SK-N-SH (cell line): ENCODE measurements around the gene CYP26B1. TPM values are rescaled to one million over a fixed set of nuclear protein-coding genes. Genes with fewer than 3 reads are reported as not detected.

Experiments used
- CTCF ChIA-PET: fragments of 300-600, 350-600 bp; formaldehyde crosslinking; extraction: SDS; loops from one replicate; lab custom pipeline; 2021; lab: Yijun Ruan, JAX
- POLR2A ChIA-PET: fragments of 350-600 bp; sonication (Branson Sonifier 250); formaldehyde crosslinking; extraction: SDS; loops from one replicate; lab custom pipeline; 2020; ENCODE audit warnings: antibody characterized with exemption, inconsistent platforms; lab: Yijun Ruan, JAX
- DNase-seq: peaks from one replicate; pipeline ENCODE4 v3.0.0; 2012
- H2AFZ ChIP-seq: fragments of 200-600 bp; sonication (generic); 2 replicates; pipeline ENCODE4 v1.8.1; 2016; ENCODE audit warnings: antibody characterized with exemption, mild to moderate bottlenecking, low read depth
- H3F3A ChIP-seq: fragments of 200-600 bp; sonication (generic); replicated peaks from 2 replicates; pipeline ENCODE3; 2016; ENCODE audit warnings: antibody characterized with exemption, mild to moderate bottlenecking; ENCODE audit not compliant: insufficient read depth
- H3K27ac ChIP-seq, 2 experiments: fragments of 200-500 bp in 1 of 2; fragments of 200-600 bp in 1 of 2; sonication (Bioruptor generic) in 1 of 2; sonication (generic), shearing (Covaris generic) in 1 of 2; 2 replicates each; pipeline versions ENCODE4 v1.5.1 to v1.6.1; 2014 to 2016; ENCODE audit warnings: low read depth in 2 of 2, inconsistent platforms in 1 of 2, low read length in 1 of 2, mild to moderate bottlenecking in 1 of 2, mixed read lengths in 1 of 2
- H3K27me3 ChIP-seq: fragments of 200-600 bp; sonication (generic), shearing (Covaris generic); 2 replicates; pipeline ENCODE4 v1.6.1; 2016; ENCODE audit warnings: mixed run types; ENCODE audit not compliant: insufficient read depth
- H3K36me3 ChIP-seq, 2 experiments: fragments of 200-500 bp in 1 of 2; fragments of 200-600 bp in 1 of 2; sonication (Bioruptor generic) in 1 of 2; sonication (generic) in 1 of 2; replicated peaks in 1 of 2; 2 replicates each; pipeline versions ENCODE3 to v1.5.1; 2014 to 2016; ENCODE audit warnings: low read length in 1 of 2, mild to moderate bottlenecking in 1 of 2; ENCODE audit not compliant: insufficient read depth in 2 of 2, control insufficient read depth in 1 of 2
- H3K4me1 ChIP-seq, 2 experiments: fragments of 200-500 bp in 1 of 2; fragments of 200-600 bp in 1 of 2; sonication (Bioruptor generic) in 1 of 2; sonication (generic), shearing (Covaris generic) in 1 of 2; 2 replicates each; pipeline versions ENCODE4 v1.5.1 to v1.6.1; 2014 to 2016; ENCODE audit warnings: low read depth in 1 of 2, low read length in 1 of 2, mixed run types in 1 of 2; ENCODE audit not compliant: insufficient read depth in 2 of 2, control insufficient read depth in 1 of 2
- H3K4me2 ChIP-seq: fragments of 200-600 bp; sonication (generic), shearing (Covaris generic); 2 replicates; pipeline ENCODE4 v1.6.1; 2017; ENCODE audit warnings: mixed run types
- H3K4me3 ChIP-seq, 2 experiments: fragments of 200-500 bp in 1 of 2; fragments of 200-600 bp in 1 of 2; sonication (Bioruptor generic) in 1 of 2; sonication (generic), shearing (Covaris generic) in 1 of 2; 2 replicates each; pipeline versions ENCODE4 v1.5.1 to v1.8.1; 2014 to 2016; ENCODE audit warnings: low read depth in 2 of 2, inconsistent platforms in 1 of 2, low read length in 1 of 2, mild to moderate bottlenecking in 1 of 2, mixed read lengths in 1 of 2, moderate library complexity in 1 of 2
- H3K79me2 ChIP-seq: fragments of 200-600 bp; sonication (generic); 2 replicates; pipeline ENCODE4 v1.8.1; 2017; ENCODE audit warnings: mild to moderate bottlenecking; ENCODE audit not compliant: insufficient read depth
- H3K9ac ChIP-seq: fragments of 200-600 bp; sonication (generic); 2 replicates; pipeline ENCODE4 v1.6.1; 2017; ENCODE audit warnings: mixed run types
- H3K9me2 ChIP-seq: fragments of 200-600 bp; sonication (generic); 2 replicates; pipeline ENCODE4 v1.6.1; 2017; ENCODE audit warnings: mixed run types
- H3K9me3 ChIP-seq: fragments of 200-600 bp; sonication (generic); 2 replicates; pipeline ENCODE4 v1.6.1; 2017; ENCODE audit warnings: mixed run types, mild to moderate bottlenecking, moderate library complexity
- H4K20me1 ChIP-seq: fragments of 200-600 bp; sonication (generic); 2 replicates; pipeline ENCODE4 v1.6.1; 2017; ENCODE audit warnings: mild to moderate bottlenecking, mixed run types; ENCODE audit not compliant: insufficient read depth
- ELF1 ChIP-seq: IDR thresholded peaks from 2 replicates; pipeline ENCODE4 v1.4.0; 2012
- EP300 ChIP-seq, 2 experiments: IDR thresholded peaks; 2 replicates each; pipeline versions ENCODE4 v1.4.0 to v1.6.1; 2012; ENCODE audit warnings: borderline replicate concordance in 1 of 2, low read depth in 1 of 2, low read length in 1 of 2
- FOXM1 ChIP-seq: IDR thresholded peaks from 2 replicates; pipeline ENCODE4 v1.4.0; 2012; ENCODE audit warnings: low read depth, mild to moderate bottlenecking
- MEF2A ChIP-seq: IDR thresholded peaks from 2 replicates; pipeline ENCODE4 v1.4.0; 2012; ENCODE audit warnings: low read depth, borderline replicate concordance
- NFIC ChIP-seq: IDR thresholded peaks from 2 replicates; pipeline ENCODE4 v1.4.0; 2012; ENCODE audit warnings: borderline replicate concordance
- POLR2AphosphoS5 ChIP-seq: IDR thresholded peaks from 2 replicates; pipeline ENCODE4 v1.6.1; 2012; ENCODE audit warnings: low read depth, low read length
- RCOR1 ChIP-seq: fragments of 150-350 bp; IDR thresholded peaks from 2 replicates; pipeline ENCODE4 v1.6.1; 2017; ENCODE audit warnings: antibody characterized with exemption, low read length
- RFX5 ChIP-seq: IDR thresholded peaks from 2 replicates; pipeline ENCODE4 v1.6.1; 2012; ENCODE audit warnings: mild to moderate bottlenecking, improper control_type of control experiment, low read length
- RXRA ChIP-seq: IDR thresholded peaks from 2 replicates; pipeline ENCODE4 v1.4.0; 2012; ENCODE audit warnings: low read depth, mild to moderate bottlenecking, borderline replicate concordance
- SIN3A ChIP-seq: IDR thresholded peaks from 2 replicates; pipeline ENCODE4 v1.6.1; 2012; ENCODE audit warnings: low read depth, mild to moderate bottlenecking, low read length, moderate library complexity, borderline replicate concordance
- SMC3 ChIP-seq: IDR thresholded peaks from 2 replicates; pipeline ENCODE4 v1.6.1; 2012; ENCODE audit warnings: low read depth, low read length, improper control_type of control experiment
- TAF1 ChIP-seq: IDR thresholded peaks from 2 replicates; pipeline ENCODE4 v1.6.1; 2012; ENCODE audit warnings: low read depth, mild to moderate bottlenecking, low read length, moderate library complexity, borderline replicate concordance
- TCF12 ChIP-seq: IDR thresholded peaks from 2 replicates; pipeline ENCODE4 v1.4.0; 2012
- TEAD4 ChIP-seq: IDR thresholded peaks from 2 replicates; pipeline ENCODE4 v1.4.0; 2012; ENCODE audit warnings: mild to moderate bottlenecking, borderline replicate concordance; ENCODE audit not compliant: insufficient read depth
- YY1 ChIP-seq: IDR thresholded peaks from 2 replicates; pipeline ENCODE4 v1.4.0; 2012; ENCODE audit warnings: low read depth, mild to moderate bottlenecking
- WGBS: methylation state at CpG from one replicate; pipeline ENCODE4 v1.1.6; 2017; ENCODE audit warnings: low lambda C conversion rate; 5-methylcytosine and 5-hydroxymethylcytosine counted together
- polyA plus RNA-seq, 3 experiments: library from polyadenylated mRNA; depleted of rRNA; stranded (reverse); fragments of >200 nt; gene quantifications; 2 replicates each; pipeline ENCODE4 v1.2.3, GENCODE V29; 2012
- TF ChIP-seq, protein P1 (sequence below): fragments of 150-350 bp; IDR thresholded peaks from 2 replicates; pipeline ENCODE4 v1.6.1; 2017; ENCODE audit warnings: antibody characterized with exemption, low read length, low read depth, borderline replicate concordance
- TF ChIP-seq, protein P2 (sequence below): IDR thresholded peaks from 2 replicates; pipeline ENCODE4 v1.6.1; 2012; ENCODE audit warnings: mild to moderate bottlenecking, low read depth, low read length, moderate library complexity
- TF ChIP-seq, protein P3 (sequence below): fragments of 150-350 bp; IDR thresholded peaks from 2 replicates; pipeline ENCODE4 v1.6.1; 2016; ENCODE audit warnings: mild to moderate bottlenecking, low read depth, low read length
- TF ChIP-seq, protein P4 (sequence below): IDR thresholded peaks from 2 replicates; pipeline ENCODE4 v1.4.0; 2012; ENCODE audit warnings: low read depth, borderline replicate concordance
- TF ChIP-seq, protein P5 (sequence below): IDR thresholded peaks from 2 replicates; pipeline ENCODE4; 2012

Gene CYP26B1
- polyA plus RNA-seq, 1 of the 3 experiments (the other 2 are of a cell fraction): 0.33 TPM

DNA sequence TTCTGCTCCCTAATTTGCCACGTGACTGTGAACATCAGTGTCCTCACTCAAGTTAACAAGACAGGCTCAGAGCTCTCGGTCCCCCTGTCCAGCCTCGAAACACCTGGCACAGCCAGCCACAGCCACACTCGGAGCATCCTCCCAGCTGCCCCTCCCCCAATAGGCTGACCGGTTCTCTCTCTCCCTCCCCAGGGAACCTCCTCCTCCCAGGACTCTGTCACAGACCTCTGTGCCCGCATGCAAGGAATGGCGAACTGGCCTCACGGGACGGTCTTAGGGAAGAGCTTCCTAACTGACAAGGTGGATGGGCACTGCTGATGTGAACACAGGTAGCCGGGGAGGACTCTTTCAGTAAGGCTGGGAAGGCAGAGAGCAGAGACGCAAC, 18.8 kb downstream of the CYP26B1 start:
- no peaks in the 10 kb centered on the region for H3K36me3 ChIP-seq
- no peak overlapping the region for H3K9ac ChIP-seq
- WGBS: 67% methylated on average over 8 of the region's 11 CpGs
- H3F3A ChIP-seq: no peaks in the 10 kb centered on the region
- H3K4me2 ChIP-seq: no peak overlapping the region
- no peaks in the 10 kb centered on the region for H3K4me1 ChIP-seq
- POLR2A ChIA-PET: no interaction called here
- H3K4me3 ChIP-seq: no peak overlapping the region
- no peaks in the 10 kb centered on the region for H3K9me3 ChIP-seq
- TF ChIP-seq ELF1 (no peak), SIN3A (no peak), FOXM1 (no peak), EP300 (IDR thresholded peaks at IDR 0.05; ENCODE audit: borderline replicate concordance in 1 of 2, low read depth in 1 of 2, low read length in 1 of 2) (no peak), TAF1 (no peak), SMC3 (no peak), RFX5 (no peak), YY1 (no peak), MEF2A (no peak), RCOR1 (no peak), TCF12 (no peak), RXRA (no peak), POLR2AphosphoS5 (no peak), TEAD4 (no peak), NFIC (no peak)
- TF ChIP-seq, protein P1, sequence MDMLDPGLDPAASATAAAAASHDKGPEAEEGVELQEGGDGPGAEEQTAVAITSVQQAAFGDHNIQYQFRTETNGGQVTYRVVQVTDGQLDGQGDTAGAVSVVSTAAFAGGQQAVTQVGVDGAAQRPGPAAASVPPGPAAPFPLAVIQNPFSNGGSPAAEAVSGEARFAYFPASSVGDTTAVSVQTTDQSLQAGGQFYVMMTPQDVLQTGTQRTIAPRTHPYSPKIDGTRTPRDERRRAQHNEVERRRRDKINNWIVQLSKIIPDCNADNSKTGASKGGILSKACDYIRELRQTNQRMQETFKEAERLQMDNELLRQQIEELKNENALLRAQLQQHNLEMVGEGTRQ: no peak
- TF ChIP-seq, protein P2, sequence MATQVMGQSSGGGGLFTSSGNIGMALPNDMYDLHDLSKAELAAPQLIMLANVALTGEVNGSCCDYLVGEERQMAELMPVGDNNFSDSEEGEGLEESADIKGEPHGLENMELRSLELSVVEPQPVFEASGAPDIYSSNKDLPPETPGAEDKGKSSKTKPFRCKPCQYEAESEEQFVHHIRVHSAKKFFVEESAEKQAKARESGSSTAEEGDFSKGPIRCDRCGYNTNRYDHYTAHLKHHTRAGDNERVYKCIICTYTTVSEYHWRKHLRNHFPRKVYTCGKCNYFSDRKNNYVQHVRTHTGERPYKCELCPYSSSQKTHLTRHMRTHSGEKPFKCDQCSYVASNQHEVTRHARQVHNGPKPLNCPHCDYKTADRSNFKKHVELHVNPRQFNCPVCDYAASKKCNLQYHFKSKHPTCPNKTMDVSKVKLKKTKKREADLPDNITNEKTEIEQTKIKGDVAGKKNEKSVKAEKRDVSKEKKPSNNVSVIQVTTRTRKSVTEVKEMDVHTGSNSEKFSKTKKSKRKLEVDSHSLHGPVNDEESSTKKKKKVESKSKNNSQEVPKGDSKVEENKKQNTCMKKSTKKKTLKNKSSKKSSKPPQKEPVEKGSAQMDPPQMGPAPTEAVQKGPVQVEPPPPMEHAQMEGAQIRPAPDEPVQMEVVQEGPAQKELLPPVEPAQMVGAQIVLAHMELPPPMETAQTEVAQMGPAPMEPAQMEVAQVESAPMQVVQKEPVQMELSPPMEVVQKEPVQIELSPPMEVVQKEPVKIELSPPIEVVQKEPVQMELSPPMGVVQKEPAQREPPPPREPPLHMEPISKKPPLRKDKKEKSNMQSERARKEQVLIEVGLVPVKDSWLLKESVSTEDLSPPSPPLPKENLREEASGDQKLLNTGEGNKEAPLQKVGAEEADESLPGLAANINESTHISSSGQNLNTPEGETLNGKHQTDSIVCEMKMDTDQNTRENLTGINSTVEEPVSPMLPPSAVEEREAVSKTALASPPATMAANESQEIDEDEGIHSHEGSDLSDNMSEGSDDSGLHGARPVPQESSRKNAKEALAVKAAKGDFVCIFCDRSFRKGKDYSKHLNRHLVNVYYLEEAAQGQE: no peak
- TF ChIP-seq, protein P3, sequence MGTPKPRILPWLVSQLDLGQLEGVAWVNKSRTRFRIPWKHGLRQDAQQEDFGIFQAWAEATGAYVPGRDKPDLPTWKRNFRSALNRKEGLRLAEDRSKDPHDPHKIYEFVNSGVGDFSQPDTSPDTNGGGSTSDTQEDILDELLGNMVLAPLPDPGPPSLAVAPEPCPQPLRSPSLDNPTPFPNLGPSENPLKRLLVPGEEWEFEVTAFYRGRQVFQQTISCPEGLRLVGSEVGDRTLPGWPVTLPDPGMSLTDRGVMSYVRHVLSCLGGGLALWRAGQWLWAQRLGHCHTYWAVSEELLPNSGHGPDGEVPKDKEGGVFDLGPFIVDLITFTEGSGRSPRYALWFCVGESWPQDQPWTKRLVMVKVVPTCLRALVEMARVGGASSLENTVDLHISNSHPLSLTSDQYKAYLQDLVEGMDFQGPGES: no peak
- TF ChIP-seq, protein P4, sequence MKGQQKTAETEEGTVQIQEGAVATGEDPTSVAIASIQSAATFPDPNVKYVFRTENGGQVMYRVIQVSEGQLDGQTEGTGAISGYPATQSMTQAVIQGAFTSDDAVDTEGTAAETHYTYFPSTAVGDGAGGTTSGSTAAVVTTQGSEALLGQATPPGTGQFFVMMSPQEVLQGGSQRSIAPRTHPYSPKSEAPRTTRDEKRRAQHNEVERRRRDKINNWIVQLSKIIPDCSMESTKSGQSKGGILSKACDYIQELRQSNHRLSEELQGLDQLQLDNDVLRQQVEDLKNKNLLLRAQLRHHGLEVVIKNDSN: no peak
- TF ChIP-seq, protein P5, sequence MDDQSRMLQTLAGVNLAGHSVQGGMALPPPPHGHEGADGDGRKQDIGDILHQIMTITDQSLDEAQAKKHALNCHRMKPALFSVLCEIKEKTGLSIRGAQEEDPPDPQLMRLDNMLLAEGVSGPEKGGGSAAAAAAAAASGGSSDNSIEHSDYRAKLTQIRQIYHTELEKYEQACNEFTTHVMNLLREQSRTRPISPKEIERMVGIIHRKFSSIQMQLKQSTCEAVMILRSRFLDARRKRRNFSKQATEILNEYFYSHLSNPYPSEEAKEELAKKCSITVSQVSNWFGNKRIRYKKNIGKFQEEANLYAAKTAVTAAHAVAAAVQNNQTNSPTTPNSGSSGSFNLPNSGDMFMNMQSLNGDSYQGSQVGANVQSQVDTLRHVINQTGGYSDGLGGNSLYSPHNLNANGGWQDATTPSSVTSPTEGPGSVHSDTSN: no peak
- TF ChIP-seq, all 33 proteins: peak for 0
- CTCF ChIA-PET: interaction anchor here (3.3 kb wide), 1 partner anchor 9 kb away, joined by 16 read pairs; no protein-coding TSS in a partner anchor
- DNase-seq: no peak
- H4K20me1 ChIP-seq: no peaks in the 10 kb centered on the region
- H3K27me3 ChIP-seq: no peaks in the 10 kb centered on the region; the same call in 1 of the 2 replicates
- no peaks in the 10 kb centered on the region for H3K9me2 ChIP-seq
- no peak overlapping the region for H2AFZ ChIP-seq
- H3K27ac ChIP-seq: no peak overlapping the region
- no peaks in the 10 kb centered on the region for H3K79me2 ChIP-seq
